Stimulated activated CD8-positive, alpha-beta memory T cell treated with anti-CD3 and anti-CD28 coated beads, Interleukin-2, amount 100 ng/mL, for 1 hour (primary cell): ENCODE data around the gene ITGB7.

ENCODE experiments used
- DNase-seq, 2 donors: peaks; one replicate each; pipeline ENCODE4 v3.0.0-alpha.2; 2020; ENCODE audit warnings: low read depth in 2 of 2

Gene ITGB7, protein sequence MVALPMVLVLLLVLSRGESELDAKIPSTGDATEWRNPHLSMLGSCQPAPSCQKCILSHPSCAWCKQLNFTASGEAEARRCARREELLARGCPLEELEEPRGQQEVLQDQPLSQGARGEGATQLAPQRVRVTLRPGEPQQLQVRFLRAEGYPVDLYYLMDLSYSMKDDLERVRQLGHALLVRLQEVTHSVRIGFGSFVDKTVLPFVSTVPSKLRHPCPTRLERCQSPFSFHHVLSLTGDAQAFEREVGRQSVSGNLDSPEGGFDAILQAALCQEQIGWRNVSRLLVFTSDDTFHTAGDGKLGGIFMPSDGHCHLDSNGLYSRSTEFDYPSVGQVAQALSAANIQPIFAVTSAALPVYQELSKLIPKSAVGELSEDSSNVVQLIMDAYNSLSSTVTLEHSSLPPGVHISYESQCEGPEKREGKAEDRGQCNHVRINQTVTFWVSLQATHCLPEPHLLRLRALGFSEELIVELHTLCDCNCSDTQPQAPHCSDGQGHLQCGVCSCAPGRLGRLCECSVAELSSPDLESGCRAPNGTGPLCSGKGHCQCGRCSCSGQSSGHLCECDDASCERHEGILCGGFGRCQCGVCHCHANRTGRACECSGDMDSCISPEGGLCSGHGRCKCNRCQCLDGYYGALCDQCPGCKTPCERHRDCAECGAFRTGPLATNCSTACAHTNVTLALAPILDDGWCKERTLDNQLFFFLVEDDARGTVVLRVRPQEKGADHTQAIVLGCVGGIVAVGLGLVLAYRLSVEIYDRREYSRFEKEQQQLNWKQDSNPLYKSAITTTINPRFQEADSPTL

DNA sequence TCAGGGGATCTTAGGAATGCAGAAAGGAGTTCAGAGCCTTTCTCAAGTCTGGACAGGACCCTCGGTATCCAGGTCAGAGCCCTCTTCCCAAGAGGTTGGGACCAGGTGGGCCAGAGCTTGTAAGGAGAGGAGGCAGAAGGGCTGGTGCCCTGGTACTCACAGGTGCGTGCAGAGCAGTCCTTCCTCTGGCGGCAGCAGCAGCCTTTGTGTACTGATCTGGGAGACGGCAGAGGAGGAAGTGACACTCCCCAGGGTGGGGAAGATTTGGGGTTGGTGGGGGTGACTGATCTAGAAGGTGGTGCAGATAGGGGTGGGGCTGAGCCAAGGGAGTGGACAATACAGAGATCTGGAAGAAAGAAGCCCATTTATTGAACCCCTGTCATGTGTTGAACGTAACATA lies at the start of gene ITGB7:
TSS of gene ITGB7 (minus strand) at position 210 of the 400 bp plus-strand sequence. CDS start 6,808 bp downstream, outside the sequence.
- DNase-seq = peak in 1 of 2 donors; percentile 53

DNA sequence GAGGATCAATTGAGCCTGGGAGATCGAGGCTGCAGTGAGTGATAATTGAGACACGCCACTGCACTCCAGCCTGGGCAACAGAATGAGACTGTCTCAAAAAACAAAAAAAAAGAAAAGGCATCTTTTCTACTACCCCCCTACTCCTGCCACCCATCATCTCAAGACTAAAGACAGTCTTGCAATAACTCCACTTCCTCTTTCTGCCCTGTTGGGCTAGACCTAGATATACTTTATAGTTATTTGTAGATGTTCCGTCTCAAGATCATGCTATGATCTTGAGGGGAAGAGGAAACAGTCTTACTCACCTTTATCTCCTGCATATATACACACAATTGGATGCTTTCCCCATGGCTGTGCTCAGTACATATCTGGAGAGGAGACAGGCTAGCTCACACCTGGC lies 48.9 kb upstream of the ITGB7 start:
- no peak for DNase-seq

DNA sequence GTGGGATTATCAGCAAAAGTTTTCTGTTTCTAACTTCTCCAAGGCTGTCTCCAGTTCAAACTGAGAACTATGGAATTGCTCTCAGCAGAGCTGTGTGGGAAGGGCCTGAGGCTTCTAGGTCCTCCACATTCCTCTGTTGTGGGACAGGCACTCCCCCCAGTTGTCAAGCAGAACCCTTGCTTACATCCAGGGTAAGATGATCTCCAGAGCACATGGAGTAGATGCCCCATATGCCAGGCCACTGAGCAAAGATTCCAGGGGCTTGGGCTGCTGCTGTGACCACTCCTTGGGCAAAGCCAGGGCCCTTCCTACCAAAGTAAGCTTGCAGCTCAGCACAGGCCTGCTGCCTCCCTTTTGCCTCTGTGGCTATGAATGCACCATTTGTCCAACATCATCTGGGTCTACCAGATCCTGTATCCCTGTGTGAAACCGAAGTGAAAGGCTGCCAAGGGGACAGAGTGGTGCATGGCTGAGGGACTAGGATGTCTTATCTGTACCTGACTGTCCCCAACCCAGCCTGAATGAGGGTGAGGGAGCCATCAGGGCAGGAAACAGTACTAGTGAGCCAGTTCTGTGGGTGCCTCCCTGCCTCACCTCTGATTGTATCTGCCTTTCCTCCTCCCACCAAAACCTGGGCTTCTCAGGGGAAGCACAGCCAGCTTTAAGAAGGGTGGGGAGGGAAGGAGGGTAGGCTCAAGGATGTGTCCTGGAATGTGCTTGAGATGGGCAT lies 47.9 kb upstream of the ITGB7 start:
- DNase-seq = no peak

DNA sequence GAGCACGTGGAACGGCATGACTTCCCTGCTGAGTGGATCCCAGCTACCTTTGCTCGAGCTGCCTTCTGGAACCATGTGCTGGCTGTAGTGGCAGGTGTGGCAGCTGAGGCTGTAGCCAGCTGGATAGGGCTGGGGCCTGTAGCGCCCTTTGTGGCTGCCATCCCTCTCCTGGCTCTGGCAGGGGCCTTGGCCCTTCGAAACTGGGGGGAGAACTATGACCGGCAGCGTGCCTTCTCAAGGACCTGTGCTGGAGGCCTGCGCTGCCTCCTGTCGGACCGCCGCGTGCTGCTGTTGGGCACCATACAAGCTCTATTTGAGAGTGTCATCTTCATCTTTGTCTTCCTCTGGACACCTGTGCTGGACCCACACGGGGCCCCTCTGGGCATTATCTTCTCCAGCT lies 46.2 kb upstream of the ITGB7 start:
- DNase-seq = no peak

DNA sequence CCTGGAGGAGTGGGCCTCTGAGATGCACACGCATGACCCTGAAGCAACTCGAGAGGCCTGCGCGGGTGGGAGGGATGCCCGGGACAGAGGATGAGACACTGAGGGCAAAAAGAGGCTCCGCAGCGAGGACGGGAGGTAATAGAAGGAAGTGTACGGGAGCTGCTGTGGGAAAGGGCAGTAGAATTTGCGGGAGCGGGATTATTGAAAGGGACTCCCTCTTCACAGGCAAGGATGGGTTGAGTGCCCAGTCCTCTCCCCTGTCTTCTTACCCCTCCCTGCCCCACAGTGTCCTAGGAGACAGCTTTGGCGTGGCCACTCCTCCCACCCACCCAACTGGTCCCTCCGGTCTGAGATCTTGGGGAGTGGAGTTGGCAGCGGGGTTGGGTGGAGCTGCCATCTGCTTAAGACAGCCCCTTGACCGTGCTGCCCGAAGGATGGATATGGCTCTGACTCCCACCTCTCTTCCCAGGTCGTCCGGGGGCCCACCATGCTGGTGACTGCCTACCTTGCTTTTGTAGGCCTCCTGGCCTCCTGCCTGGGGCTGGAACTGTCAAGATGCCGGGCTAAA lies 45.4 kb upstream of the ITGB7 start:
- no peak for DNase-seq

DNA sequence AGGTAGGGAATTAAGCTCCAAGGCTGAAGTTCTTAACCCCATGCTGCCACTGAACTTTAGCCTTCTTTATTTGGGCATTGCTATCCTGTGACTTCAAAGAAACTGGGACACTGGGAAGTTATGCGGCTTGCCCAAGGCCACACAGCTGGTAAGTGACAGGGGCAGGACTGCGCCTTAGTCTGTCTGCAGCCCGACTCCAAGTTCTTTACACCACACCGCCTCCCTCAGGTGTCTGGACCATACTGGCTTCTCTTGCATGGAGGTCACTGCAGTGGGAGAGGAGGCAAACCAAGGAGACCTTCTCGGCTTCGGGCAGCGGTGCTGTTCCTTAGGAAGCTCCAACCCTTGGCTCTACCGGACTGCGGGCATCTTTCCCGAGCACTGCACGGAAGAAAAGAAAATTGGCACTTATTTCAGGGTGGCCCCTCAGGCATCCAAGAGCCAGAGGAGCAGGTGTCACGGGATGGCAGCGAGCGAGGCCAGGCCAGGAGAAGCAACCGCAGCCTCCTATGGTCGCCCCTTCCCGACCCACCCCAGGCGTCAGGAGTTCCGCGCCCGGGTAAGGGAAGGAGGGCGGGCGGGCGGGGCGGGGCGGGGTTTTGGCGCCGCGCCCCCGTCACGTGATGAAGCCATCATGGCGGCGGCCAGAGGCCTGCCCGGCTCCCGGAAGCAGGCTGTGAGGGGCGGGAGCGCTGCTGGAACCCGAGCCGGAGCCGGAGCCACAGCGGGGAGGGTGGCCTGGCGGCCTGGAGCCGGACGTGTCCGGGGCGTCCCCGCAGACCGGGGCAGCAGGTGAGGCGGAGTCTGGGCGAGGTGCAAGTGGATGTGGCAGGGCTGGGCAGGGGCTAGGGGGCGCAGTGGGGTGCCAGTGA lies 44.7 kb upstream of the ITGB7 start:
- peak in 1 of 2 donors; percentile 46 for DNase-seq

DNA sequence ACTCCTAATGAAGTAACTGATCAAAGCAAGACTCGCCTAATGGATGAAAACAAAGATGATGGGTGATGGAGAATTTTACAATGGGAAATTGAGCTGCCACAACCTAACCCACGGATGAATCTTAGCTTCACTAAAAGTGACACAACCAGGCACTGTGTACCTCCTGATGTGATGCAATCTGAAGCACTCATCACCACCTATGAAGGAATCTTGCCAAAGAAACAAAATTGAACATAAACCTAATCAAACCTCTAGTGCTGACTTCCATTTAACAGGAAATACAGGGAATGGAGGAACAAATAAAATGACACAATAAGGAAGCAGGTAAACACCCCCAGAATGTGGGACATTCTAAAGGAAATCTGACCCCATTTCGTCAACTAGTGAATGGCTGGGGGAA lies 38.2 kb upstream of the ITGB7 start:
- DNase-seq = no peak

DNA sequence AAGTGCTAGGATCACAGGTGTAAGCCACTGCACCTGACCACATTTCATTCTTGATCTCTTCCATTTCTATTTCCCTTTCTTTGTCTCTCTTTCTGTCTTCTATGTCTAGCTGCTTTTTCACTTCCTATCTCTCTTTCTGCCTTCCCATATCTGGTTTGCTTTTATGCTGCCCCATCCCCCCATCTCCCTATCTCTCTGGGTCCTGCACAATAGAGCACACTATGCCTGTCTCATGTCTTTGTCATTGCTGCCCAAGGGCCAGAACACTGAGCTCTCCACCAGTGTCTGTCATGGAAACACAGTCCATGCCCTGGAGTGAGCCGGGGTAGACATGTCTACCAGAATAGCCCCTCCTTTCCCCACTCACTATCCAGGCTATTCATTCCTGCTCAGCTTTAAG lies 37.3 kb upstream of the ITGB7 start:
- no peak for DNase-seq

DNA sequence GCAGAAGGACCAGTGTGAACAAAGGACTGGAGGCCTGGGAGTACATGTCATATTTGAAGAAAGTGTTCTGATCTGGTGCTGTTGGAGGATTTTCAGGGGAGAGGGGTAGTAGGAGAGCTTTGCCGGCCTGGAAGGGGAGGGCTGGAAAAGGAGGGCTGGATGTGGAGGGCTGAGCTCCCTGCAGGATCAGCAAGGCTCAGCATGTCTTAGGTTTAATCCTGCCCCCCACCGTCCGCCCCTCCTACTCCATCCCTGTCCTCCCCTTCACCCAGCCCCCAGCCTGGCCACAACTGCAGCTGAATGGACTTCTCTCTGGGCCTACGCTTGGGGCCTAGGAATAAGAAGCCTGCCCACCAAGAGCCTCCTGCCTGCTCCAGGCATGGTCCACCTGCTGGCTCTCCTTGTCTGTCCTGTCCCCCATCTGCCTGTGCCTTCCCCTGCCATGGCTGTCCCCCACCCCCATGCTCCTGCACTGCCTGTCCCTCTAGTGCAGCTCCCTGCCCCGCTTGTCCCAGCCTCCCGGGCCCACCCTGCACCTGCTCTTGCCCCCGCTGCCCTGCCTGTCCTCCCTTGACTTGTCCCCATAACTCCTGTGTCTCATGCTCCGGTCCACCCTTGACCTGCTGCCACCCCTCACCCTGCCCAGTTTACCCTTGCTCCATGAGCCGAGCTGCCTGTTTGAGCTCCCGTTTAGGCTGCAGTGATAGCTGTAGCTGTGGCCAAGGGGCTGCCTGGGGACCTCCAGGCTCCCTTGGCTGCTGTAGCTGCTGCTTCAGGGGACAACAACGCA lies 34.8 kb upstream of the ITGB7 start:
- no peak for DNase-seq

DNA sequence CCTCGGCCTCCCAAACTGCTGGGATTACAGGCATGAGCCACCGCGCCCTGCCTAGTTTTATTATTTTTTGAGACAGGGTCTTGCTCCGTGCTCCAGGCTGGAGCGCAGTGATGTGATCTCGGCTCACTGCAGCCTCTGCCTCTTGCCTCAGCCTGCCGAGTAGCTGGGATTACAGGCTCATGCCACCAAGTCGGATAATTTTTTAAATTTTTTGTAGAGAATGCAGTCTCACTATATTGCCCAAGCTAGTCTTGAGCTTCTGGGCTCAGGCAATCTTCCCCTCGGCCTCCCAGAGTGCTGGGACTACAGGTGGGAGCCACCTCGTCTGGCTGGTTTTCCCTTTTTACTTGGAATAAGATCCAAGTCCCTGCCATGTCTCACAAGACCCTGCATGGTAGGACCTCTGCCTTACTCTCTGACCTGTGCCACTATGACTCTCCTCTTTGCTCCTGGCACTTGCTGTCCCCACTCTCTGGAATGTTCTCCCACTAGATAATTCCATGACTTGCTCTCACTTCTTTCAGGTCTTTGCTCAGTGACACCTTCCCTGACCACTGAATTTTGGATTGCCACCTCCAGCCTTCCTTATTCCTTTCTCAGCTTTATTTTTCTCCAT lies 32.7 kb upstream of the ITGB7 start:
- no peak for DNase-seq

DNA sequence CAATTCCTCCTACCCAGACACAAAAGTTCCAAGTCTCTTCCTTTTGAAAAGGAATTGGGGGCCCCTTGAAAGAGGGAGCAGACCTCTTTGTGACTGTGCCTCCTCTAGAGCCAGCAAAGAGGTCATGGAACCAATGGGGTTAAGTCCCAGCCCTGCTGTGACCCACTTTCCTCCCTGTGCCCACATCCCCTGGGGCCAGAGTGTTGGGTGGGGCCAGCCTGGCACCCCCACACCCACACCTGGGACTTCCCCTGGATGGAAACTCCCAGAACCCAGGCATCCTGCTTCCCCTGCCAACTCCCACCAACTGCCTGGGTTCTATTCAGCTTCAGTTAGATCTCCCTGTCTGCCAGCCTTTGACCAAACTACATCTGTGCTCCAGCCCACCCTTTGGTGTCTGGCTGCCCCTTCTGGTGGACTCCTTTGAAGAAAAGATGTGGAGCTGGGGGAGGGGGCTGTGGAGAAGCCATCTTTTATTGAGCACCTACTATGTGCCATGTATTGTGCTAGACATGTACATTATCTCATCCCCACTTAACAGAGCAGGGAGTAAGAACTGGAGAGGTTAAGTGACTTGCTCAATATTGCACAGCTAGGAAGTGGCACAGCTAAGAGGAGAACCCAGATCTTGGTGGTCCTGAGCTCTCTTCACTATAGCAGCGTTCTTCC lies 29.5 kb upstream of the ITGB7 start:
- peak in 1 of 2 donors; percentile 26 for DNase-seq

DNA sequence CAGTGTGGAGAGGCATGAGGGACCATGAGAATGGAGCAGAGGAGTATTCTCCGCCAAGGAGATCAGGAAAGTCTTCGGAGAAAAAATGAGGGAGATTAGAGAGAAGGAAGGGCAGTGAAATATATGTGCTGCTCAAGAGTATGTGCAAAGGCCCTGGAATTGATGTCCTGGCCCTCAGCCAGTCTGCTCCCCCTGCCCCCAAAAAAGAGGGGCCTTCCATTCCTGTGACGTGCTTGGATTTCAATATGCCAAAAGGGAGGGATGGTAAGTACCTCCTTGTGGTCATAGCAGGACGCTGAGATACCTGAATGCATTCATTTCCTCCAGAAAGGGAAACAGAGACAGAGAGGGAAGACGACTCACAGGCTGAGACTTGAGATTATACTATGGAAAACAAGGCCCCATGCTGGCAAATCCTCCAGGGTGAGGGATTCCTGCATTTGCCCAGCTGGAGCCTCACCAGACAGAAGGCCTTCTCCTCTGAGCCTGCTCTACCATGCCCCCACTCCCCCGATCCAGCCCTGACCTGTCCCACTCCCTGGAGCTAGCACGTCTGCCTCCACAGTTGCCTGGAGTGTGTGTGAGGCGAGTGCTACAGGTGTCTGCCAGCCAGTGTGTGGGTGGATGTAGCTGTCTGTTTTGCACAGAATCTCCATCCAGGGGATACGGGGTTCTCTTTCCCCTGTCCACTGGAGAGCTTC lies 28.8 kb upstream of the ITGB7 start:
- DNase-seq = no peak

DNA sequence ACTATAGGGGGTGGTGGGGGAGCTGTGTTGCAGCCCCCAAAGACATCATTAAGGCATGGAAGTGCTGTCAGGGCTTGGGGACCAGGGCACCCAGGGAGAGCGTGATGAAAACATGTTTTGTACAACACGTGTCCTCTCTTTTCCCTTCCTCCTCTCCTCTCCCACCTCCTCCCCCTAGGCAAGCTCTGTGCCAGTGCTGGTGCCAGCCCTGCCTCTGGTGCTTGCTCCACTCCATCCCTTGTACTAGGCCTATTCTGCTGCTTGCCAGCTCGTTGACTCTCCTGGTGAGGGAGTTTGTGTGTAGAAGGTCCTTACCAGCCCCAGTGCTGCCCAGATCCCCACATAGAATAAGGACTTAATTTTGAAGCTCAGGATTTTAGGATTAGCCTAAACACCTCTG lies 28.1 kb upstream of the ITGB7 start:
- DNase-seq = no peak

DNA sequence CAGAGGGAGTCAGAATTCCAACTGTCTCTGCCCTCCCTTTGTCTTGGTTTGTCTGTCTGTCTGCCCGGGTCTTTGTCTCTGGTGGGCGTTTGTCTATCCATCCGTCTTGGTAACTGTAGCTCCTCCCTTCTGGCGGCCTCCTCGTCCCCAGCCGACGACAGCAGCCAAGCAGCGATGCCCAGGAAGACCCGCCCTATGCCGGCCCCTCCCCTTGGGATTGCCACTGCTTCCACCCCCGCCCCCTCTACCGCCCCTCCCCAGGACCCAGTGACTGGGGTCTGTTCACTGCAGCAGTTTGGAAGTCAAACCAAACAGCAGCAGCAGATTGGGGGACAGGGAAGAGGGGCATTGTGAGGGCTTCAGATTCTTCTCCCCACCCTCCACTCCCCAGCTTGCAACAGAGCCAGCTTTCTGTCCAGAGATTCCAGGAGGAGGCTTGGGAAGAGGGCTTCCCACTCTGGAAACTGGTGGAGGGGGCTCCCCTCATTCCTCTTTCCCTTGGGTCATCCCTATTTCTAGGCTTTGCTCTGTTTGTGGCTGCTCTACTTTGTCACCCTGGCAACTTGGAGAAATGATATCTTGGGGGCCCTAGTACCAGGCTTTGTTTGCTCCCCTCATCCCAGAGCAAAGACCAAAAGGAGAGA lies 27.3 kb upstream of the ITGB7 start:
- DNase-seq = no peak

DNA sequence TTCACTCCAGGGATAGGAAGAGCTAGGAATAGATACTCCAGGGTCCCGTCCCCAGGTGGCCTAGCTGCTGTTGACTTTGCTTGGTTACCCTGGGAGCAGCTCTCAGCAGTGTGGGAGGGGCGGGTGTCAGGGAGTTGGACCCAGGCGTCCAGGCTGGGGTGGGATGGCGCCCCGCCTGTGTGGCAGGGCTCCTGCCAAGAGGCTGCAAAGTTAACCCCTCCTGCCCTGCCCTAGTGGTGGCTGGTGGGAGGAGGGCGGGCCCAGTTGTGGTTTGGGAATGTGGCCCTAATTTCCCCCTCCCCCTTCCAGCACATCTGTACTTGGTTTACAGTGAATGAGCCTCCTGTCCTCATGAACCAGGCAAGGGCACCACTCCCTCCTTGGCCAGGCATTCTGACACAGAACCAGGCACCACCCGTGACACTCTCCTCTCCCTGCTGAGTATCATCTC lies 26.6 kb upstream of the ITGB7 start:
- DNase-seq = no peak

DNA sequence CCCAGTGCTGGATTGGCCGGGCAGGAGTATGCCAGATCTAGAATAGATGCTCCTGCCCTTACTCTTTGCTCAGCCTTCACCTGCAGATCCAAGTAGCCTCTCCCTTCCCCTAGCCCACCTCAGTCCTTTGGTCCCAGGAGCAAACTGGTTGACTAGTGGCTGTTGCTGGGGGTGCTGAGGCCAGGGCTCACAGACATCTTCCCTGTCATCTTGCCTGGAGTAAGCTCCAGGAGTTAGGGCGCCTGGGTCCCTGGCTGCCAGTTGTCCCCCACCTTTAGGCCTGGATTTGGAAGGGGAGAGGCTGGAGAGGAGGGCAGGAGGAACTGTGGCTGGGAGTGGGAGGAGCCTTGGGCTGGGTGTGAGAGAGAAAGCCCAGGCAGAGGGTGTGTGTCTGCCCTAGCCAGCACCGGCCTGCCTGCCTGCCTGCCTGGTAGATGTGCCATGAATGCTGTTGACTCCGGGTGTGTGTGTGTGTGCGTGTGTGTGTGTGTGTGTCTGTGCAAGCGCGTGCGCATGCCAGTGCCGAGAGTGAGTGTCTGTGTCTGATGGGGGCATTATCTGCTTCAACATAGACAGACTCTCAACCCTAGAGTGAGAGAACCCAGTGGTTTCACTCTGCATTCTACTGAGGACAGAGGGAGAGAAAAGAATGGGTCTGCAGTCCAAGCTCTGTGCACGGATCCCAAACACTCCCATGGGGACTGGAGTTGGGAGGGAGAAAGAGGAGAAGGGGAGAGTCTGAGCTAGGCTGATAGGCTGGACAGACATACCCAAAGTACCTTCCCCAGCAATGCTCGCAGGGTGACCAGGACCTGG lies 25.8 kb upstream of the ITGB7 start:
- no peak for DNase-seq
